NCI-H187 (cell line): ENCODE data around the gene ARHGEF4.
"Not testable (repeated sequence)": the region's sequence is repeated elsewhere in the genome, so short reads cannot be mapped to it uniquely, and the experiment has no call there.

Source experiments
- DNase-seq, 2 experiments: peaks; one replicate each; lab custom pipeline; 2025; lab: John Stamatoyannopoulos, UW

ARHGEF4 gene

DNA sequence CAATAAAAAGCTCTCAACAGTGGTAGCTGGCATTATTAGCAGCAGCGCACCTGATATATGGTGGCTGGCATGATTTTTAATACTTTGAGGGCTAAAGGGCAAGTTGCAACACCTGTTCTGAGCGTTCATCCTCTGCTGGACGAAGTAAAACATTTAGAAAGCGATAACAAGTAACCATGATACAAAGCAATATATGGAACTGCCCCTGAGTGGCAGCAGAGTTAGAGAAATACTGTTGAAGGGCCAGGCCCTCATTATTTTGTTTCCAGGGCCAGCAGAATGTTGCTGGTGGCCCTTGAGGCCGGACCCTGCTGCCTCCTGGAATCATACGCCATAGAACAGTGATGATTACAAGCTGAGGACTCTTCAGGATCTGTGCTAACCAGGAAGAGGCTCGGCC, 47.8 kb downstream of the ARHGEF4 start:
- no peak for DNase-seq

DNA sequence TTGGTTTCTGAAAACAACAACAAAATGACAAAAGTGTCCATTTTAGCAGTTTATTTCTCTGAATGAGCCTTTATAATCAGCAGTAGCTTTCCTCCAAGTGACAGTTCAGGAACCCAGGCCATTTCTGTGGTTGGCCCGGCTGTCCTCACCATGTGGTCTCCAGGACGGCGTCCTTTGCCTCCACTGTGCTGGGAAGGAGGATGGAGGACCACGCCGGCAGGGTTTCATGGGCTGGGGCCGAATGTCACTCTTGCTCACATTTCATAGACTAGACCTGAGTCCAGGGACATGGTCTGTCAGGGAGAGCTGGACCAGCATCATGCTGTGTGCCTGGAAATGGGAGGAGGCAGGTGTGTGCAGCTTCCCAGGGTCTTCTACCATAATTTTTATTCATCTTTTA, 50.9 kb downstream of the ARHGEF4 start:
- DNase-seq: no peak

DNA sequence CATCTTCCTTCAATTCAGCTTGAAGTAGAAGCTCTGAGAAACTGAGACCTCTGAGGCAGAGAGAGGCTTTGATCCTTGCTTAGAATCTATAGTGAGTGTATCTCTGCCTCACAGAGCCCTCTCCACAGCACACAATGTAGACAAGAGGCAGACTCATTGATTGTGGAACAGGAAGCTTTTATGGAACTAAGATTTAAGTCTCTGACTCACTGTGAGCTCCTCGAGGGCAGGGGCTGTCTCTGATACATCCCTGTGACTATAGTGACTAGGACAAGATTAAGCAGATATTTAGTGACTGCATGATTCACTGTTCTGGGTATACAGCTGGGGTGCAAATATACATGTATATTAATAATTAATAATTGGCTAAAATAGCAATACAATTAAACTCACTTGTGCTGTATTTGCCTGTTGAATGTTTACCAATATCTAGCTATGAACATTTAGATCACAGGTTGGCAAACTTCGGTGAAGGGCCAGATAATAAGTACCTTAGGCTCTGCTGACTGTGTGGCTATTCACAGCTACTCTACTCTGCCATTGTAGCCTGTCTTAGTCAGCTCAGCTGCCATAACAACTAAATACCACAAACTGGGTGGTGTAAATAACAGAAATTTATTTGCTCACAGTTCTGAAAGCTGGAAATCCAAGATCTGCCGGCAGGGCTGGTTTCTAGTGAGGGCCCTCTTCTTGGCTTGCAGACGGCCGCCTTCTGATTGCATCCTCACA, 54.4 kb downstream of the ARHGEF4 start:
- DNase-seq: no peak

DNA sequence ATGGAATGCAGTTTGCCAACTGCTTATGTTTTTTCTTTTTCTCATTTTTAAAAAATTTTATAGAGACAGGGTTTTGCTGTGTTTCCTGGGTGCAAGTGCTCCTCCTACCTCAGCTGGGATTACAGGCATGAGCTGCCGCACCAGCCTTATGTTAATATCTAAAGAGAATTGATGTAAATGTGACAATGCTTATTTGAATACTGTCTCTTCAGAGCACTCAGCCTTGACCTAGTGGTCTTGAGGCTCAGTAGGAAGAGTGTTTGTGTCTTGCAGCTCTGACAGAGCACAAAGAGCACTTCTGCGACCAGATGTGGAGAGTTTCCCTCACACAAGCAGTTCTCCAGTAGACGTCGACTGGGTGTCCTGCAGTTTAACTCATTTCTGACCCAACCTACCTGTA, 55.3 kb downstream of the ARHGEF4 start:
- DNase-seq: no peak

DNA sequence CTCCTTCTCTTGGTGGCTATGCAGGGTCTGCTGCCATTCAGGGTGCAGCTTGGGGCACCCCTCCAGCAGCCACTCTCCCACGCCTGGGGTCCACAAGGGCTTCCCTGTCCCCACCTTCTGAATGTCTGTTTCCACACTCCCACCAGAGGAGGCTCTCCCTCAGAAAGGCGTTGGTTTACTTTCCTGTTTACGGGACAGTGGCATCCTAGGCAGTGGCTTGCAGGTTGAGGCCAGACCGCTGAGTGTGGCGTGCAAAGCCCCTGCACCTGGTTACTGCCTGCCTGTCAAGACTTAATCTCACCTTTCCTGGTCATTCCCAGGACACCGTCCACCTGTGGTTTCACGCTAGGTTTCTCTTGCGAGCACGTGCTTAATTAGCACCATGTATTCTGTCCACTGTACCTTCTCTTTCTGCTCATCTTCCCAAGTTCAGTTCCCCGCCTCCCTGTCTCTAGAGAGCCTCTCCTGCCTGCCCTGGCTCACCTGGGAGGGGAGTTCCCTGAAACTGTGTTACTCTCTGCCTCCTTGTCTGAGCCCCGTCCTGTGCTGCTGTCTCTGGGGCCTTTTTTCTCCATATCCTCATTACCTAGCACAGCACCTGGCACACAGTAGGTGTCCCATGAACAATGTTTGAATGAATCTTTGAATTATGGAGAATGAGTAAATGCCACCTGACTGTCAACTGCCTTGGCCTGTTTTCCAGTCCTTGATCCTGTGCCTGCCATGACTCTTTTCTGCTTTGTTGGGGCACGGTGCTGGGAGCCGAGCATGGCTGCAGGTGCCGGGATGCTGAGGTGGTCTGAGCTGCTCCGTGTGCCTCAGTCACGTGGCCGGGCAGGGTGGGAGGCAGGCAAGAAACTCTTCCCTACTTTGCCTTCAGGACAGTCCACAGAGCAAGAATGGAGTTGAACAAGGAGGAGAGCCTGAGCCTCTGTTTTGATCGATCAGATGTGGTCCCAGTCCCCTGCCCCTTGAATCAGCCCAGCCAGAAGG, 56.4 kb downstream of the ARHGEF4 start:
- no peak for DNase-seq

DNA sequence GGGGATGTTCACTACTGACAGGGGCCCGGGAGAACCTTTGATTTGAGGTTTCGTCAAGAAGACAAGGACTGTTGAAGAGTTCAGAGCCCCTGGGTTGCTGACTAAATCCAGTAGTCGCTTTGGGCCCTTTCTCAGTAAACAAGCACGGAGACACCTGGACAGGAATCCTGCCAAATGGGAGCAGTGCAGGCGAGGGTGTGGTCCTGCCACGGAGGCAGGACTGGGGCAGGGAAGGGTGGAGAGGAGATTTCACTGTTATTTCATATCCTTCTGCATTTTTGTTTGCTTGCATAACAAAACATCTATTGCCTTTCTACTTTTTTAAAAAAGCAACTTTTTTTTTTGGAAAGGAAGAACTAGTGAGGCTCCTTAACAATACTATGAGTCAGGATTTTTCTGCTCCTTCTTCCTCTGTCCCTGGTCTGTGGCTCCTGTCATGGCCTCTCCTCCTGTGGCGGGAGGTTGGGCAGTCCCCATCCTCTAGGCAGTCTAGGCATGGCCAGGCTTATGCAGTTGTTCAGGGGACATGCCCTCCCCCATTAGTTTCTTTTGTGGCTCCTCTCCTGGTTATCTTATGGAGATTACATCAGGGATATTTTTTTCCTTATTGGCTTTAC, 57.7 kb downstream of the ARHGEF4 start:
- DNase-seq: no peak

DNA sequence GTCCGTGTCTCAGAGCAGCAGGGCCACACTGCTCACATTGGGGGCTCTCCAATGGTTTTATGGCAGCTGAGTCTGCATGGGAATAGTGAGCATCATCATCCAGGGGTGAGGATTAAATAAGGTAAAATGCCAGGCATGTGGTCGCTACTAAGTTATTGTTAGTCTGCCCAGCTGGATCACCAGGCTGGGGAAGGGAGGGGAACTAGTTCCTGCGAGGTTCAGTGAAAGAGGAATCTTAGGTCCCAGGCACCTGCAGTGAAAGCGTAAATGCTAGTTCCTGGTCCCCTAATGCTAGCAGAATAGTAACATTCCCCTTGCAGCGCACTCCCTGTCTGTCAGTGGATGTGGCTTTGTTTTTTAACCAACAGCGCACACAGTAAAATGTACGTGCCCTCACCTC, 60.1 kb downstream of the ARHGEF4 start:
- no peak for DNase-seq

DNA sequence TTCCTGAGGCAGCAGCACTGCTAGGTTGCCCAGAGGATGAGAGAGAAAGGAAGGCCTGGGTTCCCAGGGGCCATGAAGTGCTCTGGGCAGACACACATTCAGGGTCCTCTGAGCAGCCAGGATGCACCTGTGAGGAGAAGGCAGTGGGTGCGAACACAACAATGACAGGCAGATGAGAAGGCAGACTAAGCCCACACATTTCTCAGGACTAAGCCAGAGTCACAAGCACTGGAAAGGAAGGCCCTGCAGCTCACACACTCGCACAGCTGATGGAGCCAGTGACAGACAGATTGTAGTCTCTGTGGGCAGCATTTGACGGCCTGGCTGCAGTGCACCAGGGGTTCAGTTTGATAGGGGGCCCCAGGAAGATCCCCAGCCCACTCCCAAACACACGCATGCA, 61.8 kb downstream of the ARHGEF4 start:
- no peak for DNase-seq

DNA sequence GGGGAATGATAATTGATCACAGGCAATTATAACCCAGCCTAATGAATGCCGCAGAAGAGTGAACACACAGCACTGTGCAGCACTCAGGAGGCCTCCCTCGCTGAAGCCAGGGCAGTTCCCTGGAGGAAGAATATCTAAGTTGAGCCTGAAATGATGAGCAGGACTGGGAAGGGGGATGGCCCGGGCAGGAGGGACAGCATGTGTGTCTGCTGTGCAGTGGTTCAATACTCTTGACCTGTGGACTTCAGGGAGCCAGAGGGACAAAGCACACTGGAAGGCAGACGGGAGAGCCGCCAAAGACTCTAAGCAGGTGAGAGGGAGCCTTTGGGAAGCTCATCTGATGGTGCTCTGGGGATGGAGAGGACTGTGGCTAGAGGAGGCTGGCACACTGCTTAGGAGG, 62.6 kb downstream of the ARHGEF4 start:
- no peak for DNase-seq

DNA sequence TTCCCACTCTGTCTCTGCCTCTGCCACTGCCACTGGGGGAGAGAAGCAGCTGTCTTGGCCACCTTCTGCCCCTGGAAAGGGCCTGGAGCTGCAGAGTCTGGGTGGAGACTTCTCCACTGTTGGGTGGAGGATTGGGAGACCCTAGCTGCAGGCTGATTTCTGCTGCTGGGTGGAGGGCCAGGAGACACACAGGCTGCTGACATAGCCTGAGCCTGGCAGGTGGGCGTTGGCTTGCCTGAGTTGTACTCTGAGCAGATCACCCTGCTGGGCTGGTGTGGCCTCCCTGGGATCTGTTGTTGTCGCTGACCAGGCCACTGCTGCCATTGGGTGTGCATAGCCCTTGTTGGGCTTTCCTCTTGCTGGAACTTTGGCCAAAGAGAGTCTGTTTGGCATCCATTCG, 64.3 kb downstream of the ARHGEF4 start:
- no peak for DNase-seq

DNA sequence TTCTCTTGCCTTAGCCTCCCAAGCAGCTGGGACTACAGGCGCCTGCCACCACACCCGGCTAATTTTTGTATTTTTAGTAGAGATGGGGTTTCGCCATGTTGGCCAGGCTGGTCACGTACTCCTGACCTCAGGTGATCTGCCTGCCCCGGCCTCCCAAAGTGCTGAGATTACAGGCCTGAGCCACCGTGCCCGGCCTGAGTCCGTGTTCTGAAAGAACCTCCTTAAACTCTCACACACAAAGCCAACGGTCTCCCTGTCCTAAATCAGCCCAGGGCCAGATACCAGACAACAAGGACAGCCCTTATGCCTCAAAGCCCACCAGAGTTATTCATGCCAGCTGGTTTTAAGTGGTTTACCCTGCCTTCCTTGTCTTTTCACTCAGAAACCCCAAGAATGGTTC, 64.9 kb downstream of the ARHGEF4 start:
- DNase-seq: not testable (repeated sequence)

DNA sequence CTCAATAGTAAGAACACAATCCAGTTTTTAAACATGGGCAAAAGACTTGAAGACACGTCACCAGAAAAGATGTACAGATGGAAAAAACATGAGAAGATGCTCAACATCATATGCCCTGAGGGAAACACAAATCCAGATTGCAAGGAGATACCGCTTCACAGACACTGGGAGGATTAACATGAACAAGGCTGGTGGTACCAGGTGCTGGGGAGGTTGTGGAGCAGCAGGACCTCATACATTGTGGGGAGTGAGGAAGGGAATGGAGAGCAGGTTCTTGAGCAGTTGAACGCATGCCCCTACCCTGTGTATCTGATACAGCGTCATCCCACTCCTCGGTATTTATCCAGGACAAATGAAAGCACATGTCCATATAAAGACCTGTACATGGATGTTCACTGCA, 72.1 kb downstream of the ARHGEF4 start:
- no peak for DNase-seq

DNA sequence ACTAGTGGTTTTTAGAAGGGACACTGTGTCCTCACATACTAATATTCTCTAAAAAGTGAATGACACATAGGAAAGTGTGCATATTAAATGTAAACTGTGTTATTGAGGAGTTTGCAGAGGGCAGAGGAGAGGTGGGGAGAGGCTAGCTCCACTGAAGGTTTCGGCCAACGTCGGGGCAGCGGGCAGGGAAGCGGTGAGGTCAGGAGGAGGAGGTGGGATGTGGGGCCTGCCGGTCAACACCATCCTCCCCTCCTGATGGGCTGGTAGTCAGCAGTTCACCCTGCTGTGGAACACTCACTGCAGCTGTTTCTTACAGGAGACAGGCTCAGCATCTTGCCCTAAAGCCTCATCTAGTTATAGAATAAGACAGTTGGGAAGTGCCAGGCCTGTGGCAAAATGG, 74.2 kb downstream of the ARHGEF4 start:
- DNase-seq: no peak

DNA sequence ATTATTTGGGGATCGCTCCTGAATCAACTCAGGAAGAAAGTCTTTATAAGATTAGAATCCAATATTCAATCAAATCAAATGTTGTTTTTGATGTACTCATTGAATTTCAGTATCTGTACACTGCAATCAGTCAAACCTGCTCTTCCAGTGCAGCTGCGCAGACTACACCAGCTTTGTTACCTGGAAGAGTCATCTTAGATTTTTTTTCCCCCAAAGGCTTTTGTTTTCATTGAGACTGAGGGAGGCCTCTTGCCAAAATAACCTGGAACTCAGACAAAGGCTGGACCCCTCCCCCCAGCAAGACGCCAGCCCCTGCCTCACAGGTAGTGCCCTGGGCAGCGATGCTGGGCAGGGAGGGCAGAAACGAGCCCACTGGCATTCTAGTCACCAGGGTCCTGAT, 74.8 kb downstream of the ARHGEF4 start:
- no peak for DNase-seq

DNA sequence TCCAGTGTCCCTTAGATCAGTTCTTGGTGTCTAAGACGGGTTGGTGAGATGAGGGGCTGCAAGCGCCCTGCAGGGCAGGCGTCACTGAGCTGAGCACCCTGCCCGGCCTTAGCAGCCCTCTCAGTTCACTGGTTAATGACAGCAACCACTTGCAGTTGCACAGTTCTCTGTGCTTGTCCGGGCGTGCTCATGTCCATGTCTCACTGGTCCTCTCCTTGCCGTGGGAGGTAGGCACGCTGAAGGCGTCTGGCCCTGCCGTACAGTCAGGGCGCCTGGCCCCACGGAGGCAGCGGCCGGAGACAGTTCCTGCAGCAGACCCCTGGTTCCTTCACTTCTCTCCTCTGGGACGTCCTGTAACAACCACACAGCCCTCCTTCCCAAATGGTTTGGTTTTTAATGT, 75.3 kb downstream of the ARHGEF4 start:
- DNase-seq: no peak

DNA sequence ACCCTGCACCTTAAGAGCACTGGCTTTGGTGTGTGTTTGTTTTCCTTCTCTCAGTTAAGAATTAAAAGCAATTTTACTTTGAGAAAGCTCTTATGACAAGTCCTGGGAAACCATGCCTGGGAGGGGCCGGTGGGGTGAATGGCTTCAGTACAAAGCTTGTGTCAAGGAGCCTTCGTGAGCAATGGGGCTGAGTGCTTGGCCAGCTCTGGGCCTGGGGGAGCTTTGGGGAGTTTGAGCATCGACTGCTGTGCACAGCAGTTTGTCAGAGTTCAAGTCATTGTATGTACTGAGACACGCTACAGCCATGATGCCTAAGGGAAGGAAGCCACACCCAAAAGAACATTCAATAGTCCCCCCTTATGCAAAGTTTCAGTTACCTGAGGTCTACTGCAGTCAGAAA, 75.8 kb downstream of the ARHGEF4 start:
- DNase-seq: no peak

DNA sequence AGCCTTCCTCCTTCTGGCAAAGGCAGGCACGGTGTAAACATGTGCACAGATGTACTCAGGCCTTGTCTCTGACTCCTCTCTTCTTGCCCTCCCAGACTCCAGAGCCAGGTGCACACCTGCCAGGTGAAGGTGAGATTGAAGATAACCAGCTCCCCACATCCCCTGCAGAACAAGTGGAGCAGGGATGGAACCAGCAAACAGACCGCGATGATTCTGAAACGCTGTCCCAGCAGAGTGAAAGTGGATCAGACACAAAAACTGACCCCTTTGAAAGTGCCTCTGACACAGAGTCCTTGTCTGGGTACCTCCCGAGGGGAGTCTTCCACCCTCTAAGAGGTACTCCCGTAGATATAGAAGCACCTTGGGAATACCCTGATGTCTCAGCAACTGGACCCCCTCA, 77.2 kb downstream of the ARHGEF4 start:
- DNase-seq: no peak

DNA sequence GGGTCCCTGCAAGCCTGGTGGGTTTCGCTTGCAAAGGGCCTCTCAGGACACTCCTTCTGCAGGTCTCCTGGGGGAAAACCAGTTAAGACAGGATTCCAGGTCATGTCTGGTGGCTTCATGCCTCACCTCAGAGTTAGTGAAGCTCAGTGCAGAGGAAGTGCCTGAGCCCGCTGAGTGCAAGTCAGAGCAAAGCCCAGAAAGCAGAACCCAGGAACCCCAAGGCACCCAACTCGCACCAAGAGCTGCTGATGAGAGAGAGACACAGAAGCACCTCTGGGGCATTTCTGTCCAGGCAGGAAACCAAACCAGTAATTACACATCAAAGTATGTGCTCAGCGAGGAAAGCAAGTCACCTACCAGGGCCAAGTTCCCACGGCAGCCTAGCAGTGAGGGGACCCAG, 78.4 kb downstream of the ARHGEF4 start:
- no peak for DNase-seq

DNA sequence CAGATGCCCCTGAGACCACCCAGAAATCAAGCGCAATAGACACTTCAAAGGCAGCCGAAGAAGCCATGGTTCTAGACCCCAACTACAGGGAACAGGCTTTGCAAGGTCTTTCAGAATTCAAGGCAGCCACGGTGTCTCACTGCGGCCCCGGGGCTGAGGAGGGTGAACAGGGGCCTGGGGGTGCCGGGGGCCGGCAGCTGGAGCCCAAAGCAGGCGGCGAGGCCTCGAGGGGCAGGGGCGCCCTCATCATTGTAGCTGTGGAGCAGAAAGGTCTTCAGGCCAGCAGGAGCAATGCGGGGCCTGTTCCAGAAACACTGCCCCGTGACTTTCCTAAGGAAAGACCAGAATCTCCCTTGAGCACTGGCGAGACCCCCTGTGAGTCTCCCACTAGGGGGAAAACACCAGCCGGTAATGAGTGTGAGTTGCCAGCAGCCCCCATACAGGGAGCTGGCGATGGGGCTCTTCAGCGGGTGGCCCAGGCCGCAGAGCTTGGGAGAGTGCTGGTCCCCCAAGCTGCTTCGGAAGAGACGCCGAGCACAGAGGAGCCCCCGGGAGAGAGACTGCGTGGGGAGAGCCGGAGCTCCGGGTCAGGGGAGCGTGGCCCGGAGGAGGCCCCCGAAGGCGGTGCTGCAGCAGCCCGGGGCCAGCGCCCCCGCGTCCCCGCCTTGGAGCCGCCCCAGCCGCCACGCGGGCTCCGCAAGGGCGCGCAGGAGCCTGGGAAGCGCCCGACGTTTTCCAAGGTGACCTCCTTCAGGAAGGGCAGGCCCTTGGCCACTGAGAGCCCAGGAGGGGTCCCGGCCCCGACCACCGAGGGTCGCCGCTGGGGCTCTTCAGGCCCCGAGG, 79.1 kb downstream of the ARHGEF4 start:
- no peak for DNase-seq

DNA sequence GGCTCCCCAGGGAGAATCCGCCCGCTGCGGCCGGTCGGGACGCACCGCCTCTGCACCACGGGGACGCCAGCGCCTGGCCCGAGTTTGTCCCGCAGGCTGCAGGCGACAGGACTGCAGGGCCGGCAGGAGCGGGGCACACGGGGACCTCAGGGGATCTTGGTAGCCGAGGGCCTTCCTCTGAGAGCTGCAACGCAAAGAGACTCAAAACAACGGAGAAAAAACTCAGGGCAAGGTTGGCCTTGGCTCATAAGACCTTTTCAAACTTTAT, 79.7 kb downstream of the ARHGEF4 start:
- no peak for DNase-seq

DNA sequence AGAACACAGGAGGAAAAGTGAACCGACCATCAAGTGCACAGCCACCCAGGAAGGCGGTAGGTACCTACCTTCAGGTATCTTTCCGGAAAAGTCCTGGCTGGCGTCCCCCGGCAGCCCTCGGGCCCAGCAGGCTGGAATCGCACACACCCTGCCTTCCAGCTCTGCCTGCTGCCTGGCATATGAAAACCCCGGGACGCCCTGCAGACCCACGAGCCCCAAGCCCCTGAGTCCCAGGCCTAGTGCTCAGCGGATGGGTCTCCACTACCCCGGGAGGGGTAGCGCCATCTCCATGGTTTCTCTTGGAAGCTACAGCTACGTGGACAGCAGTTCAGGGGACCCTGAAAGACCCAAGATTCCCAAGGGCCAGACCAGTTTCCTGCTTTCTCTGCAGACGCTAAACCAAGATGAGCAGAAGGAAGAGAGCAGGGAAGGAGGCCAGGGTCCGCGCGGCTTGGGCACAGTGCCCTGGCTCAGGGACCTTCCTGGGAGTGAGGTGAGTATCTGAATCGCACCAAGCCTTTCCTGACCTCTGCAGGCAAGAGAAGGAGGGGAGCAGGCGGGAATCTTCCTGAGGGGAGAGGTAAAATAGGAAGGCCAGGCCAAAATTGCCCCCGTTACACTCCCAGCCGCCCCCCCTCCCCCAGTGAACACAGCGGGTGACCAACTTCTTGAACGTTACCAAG, 80.4 kb downstream of the ARHGEF4 start:
- DNase-seq: no peak

DNA sequence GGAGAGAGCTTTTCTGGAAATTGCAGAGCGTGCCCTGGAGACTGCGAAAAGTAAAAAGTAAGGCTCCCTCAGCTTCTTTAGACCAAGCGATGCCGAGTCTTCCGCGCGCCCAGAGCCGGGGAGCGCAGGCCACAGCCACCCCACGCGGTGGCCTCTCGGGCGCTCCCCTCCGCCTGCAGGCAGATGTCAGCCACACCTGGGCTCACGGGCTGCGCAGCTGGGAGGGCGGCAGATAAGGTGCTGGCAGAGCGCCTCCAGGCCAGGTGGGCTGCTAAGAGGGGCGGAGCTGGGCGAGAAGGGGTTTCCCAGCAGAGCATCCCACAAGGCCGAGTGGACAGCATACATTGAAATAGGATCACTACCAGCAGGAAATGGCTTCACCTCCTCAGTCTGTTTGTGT, 81.7 kb downstream of the ARHGEF4 start:
- no peak for DNase-seq
